Kidney epithelial cell (primary cell): ENCODE measurements around the gene LTV1. TPM values are rescaled to one million over a fixed set of nuclear protein-coding genes. Genes with fewer than 3 reads are reported as not detected.
"Not testable (repeated sequence)": the region's sequence is repeated elsewhere in the genome, so short reads cannot be mapped to it uniquely, and the experiment has no call there.

Experiments
- DNase-seq: peaks from one replicate; pipeline ENCODE4 v3.0.0-alpha.2; 2010; ENCODE audit warnings: low read depth
- H3K27me3 ChIP-seq: 2 replicates; pipeline ENCODE4 v1.6.0; 2011; ENCODE audit warnings: low read length; ENCODE audit not compliant: control insufficient read depth, insufficient read depth
- H3K36me3 ChIP-seq: 2 replicates; pipeline ENCODE4 v1.5.1; 2011; ENCODE audit warnings: low read length; ENCODE audit not compliant: control insufficient read depth, insufficient read depth
- H3K4me3 ChIP-seq: 2 replicates; pipeline ENCODE4 v1.5.1; 2011; ENCODE audit warnings: low read depth, mild to moderate bottlenecking, control low read depth, low read length
- total RNA-seq: library from RNA; depleted of rRNA; stranded (reverse); fragments of >200 nt; gene quantifications from 2 replicates; pipeline ENCODE4 v1.2.3, GENCODE V29; 2015
- TF ChIP-seq, protein P1 (sequence below): IDR thresholded peaks from 2 replicates; pipeline ENCODE4 v1.5.1; 2011; ENCODE audit warnings: mild to moderate bottlenecking, moderate library complexity, low read length, control low read depth, inconsistent platforms; ENCODE audit not compliant: insufficient read depth, poor library complexity, severe bottlenecking

Gene LTV1
- 22.0 and 24.1 TPM in 2 replicates for total RNA-seq

GRCh38 chr6:143842902-143843676 is at the start of gene LTV1:
Gene LTV1 (plus strand): TSS chr6:143843338. CDS start chr6:143843478, 140 bp downstream.
- H3K4me3 ChIP-seq = peak within 1 kb of the TSS; percentile 87
- H3K36me3 ChIP-seq = no peaks in the 10 kb centered on the region
- peak; percentile 76 for DNase-seq
- TF ChIP-seq, protein P1, sequence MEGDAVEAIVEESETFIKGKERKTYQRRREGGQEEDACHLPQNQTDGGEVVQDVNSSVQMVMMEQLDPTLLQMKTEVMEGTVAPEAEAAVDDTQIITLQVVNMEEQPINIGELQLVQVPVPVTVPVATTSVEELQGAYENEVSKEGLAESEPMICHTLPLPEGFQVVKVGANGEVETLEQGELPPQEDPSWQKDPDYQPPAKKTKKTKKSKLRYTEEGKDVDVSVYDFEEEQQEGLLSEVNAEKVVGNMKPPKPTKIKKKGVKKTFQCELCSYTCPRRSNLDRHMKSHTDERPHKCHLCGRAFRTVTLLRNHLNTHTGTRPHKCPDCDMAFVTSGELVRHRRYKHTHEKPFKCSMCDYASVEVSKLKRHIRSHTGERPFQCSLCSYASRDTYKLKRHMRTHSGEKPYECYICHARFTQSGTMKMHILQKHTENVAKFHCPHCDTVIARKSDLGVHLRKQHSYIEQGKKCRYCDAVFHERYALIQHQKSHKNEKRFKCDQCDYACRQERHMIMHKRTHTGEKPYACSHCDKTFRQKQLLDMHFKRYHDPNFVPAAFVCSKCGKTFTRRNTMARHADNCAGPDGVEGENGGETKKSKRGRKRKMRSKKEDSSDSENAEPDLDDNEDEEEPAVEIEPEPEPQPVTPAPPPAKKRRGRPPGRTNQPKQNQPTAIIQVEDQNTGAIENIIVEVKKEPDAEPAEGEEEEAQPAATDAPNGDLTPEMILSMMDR = no peak
- H3K27me3 ChIP-seq = no peaks in the 10 kb centered on the region

DNA sequence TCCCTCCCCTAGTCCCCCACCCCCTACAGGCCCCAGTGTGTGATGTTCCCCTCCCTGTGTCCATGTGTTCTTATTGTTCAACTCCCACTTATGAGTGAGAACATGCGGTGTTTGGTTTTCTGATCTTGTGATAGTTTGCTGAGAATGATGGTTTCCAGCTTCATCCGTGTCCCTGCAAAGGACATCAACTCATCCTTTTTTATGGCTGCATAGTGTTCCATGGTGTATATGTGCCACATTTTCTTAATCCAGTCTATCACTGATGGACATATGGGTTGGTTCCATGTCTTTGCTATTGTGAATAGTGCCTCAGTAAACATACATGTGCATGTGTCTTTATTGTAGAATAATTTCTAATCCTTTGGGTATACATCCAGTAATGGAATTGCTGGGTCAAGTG is 46.6 kb upstream of the LTV1 start:
- H3K36me3 ChIP-seq, DNase-seq, H3K4me3 ChIP-seq, H3K27me3 ChIP-seq: not testable (repeated sequence)

DNA sequence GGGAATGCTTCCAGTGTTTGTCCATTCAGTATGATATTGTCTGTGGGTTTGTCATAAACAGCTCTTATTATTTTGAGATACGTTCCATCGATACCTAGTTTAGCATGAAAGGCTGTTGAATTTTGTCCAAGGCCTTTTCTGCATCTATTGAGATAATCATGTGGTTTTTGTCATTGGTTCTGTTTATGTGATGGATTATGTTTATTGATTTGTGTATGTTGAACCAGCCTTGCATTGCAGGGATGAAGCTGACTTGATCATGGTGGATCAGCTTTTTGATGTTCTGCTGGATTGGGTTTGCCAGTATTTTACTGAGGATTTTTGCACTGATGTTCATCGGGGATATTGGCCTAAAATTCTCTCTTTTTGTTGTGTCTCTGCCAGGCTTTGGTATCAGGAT is 44.7 kb upstream of the LTV1 start:
- not testable (repeated sequence) for H3K27me3 ChIP-seq, H3K4me3 ChIP-seq, DNase-seq, H3K36me3 ChIP-seq

- Histone ChIP-seq H3K4me3 (no peak overlapping the region), H3K36me3 (no peaks in the 10 kb centered on the region), H3K27me3 (no peaks in the 10 kb centered on the region)
- TF ChIP-seq, protein P1 = no peak
- DNase-seq = no peak
Observed at GRCh38 chr6:143802833-143803565, 40.1 kb upstream of the LTV1 start.

DNA sequence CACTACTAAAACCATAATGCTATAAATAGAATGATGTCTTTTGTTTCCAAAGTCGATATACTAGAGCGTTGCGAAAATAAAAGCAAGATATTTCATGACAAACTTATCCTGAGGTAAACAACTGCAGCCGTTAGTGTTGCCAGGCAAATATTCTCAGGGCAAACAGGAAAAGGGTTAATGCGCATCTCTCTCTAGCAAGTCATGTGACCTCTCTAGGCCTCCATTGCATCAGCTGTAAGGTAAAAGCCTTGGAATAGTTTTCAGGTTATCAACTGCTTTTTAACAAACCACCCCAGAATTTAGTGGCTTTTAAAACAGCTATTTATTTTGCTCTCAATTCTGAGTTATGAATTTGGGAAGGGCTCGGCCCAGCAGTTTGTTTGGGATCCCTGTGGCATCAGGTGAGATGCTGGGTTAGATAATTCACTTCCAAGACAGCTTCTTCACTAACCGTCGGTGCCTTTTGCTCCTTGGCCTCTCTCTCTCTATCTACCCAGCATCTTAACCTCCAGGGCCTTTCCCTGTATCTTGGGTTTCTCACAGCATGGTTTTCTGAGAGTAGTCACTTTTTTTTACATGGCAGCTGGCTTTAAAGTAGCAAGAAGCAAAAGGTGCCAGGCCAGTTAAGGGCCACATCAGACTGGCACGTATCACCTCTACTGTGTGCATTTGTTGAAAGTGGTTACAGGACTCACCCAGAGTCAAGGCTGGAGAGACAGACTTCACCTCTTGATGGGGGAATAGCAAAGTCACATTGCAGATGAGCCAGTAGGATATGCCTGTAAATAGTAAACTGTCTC is 39.2 kb upstream of the LTV1 start:
- Histone ChIP-seq H3K27me3 (no peaks in the 10 kb centered on the region), H3K36me3 (no peaks in the 10 kb centered on the region), H3K4me3 (no peak overlapping the region)
- TF ChIP-seq, protein P1 = no peak
- DNase-seq = no peak

DNA sequence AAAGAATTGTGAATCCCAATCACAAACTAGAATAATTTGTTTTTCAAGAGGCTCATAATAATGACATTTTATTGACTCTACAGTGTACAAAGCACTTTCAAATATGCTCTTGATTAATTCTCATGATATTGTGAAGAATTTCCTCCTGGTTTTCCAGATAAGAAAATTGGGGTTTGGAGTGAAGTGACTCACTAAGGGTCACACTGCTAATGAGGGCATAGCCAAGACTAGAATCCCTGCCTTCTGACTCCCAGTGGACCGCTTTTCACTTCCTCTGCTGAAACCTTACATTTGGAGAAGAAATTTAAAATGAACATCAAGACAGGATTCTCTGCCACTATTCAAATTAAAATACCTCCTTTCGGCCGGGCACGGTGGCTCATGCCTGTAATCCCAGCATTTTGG is 38.3 kb upstream of the LTV1 start:
- no peaks in the 10 kb centered on the region for H3K36me3 ChIP-seq
- no peaks in the 10 kb centered on the region for H3K27me3 ChIP-seq
- no peak overlapping the region for H3K4me3 ChIP-seq
- no peak for DNase-seq
- TF ChIP-seq, protein P1 = no peak
